DMS 273 (cell line): ENCODE results near the gene DDX56.

Source experiments
- DNase-seq: peaks from one replicate; lab custom pipeline; 2025; ENCODE audit not compliant: unreplicated experiment; lab: John Stamatoyannopoulos, UW

DDX56 gene, protein sequence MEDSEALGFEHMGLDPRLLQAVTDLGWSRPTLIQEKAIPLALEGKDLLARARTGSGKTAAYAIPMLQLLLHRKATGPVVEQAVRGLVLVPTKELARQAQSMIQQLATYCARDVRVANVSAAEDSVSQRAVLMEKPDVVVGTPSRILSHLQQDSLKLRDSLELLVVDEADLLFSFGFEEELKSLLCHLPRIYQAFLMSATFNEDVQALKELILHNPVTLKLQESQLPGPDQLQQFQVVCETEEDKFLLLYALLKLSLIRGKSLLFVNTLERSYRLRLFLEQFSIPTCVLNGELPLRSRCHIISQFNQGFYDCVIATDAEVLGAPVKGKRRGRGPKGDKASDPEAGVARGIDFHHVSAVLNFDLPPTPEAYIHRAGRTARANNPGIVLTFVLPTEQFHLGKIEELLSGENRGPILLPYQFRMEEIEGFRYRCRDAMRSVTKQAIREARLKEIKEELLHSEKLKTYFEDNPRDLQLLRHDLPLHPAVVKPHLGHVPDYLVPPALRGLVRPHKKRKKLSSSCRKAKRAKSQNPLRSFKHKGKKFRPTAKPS

DNA sequence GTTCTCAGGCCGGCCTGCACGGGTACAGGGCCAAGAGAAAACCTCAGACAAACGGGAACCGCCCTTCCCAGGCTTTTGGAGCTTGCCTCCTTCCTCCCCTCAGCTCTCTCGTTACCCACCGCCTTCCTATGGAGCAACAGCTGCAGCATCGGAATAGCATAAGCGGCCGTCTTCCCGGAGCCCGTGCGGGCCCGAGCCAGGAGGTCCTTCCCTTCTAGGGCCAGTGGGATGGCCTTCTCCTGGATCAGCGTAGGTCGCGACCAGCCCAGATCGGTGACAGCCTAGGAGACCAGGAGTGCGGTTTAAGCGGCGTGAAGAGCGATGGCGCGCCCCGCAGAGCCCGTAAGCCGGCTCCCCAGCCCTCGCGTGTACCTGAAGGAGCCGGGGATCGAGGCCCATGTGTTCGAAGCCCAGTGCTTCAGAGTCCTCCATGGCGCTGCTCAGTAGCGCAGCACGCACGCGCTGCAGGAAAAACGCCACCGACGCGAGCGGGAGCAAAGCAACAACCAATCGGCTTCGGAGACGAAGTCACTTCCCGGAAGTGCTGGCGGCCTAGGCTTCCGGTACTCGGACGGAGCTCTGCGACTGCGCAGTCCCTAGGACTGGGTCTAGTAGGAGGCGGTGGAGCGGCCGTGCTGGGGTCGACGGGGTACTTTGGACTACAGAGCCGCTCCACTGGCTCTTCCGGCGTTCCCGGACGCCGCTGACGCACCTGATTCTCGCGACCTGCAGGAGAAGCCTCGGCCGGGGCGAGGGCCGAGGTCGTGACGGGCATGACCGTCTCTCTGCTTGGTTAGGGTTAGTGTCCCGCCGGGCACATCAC, at the start of gene DDX56:
TSS of gene DDX56 (minus strand) at position 445 of the 823 bp plus-strand sequence. CDS start at position 432, 13 bp downstream.
- DNase-seq, result peak; percentile 99

DNA sequence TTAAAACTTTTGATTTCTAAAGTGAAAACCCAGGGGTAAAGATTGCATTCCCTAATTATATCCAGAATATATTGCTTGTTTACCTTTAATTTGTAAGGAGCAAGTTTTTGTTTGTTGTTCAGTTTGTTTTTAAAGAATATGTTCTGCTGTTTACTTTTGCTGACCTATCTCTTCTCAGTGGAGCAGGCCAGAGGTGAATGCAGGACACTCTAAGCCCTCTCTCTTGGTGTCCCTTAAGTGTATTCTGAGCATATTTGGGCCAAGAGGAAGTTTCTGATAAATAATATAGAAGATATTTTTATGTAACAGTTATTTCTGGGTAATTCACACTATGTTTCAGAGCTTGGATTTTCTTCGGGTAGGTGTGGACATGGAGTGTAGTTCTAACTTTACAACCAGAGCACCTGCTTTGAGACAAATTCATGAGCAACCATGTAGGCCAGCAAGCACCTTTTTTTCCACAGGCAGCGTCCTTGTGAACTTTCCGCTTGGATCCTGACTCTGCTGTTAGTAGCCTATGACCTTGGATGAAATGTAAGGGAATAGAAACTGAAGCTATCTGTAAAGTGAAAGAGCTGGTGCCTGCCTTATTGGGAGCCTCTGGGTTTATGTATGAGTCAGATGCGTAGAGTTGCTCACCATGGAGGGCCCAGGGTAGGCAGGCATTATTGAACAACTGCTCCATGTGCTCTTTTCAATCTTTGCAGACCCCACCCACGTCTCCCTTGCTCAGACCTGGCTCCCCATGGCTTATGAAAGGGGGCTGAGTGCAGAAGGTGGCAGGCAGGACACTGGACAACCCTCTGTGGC, 48.8 kb upstream of the DDX56 start:
- DNase-seq, result no peak

- no peak for DNase-seq
These were observed 48.0 kb upstream of the DDX56 start for GRCh38 chr7:44621750-44622103.

GRCh38 chr7:44621034-44621749, 47.5 kb upstream of the DDX56 start:
- DNase-seq, result no peak

- DNase-seq, result no peak
These were observed 45.0 kb upstream of the DDX56 start for GRCh38 chr7:44618753-44619152.

DNA sequence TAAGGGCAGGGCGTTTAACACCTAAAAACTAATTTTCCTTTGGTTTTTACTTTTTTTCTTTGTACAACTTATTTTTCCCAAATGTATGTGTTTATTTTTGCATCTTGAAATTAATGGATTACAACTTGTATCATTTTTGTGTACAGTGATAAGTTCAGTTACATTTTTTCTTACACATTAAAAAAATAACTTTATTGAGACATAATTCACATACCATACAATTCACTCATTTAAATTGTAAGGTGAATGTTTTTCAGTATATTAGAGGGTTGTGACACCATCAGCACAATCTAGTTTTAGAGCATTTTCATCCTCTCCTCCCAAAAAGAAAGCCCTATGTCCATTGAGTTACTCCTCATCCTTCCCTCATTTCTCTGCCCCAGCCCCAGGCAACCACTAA, 44.3 kb upstream of the DDX56 start:
- no peak for DNase-seq

GRCh38 chr7:44617225-44617890, 43.6 kb upstream of the DDX56 start:
- no peak for DNase-seq

DNA sequence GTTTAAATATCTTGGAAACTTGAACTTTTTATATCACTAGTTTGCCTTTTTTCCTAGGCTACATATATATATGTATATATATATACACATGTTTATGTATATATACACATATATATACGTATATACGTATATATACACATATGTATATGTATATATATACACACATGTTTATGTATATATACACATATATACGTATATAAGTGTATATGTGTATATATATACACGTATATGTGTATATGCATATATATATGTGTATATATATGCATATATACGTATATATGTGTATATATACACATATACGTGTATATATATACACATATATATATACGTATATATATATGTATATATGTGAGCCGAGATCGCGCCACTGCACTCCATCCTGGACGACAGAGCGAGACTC, 42.8 kb upstream of the DDX56 start:
- no peak for DNase-seq

GRCh38 chr7:44615793-44616192, 42.1 kb upstream of the DDX56 start:
- no peak for DNase-seq

DNA sequence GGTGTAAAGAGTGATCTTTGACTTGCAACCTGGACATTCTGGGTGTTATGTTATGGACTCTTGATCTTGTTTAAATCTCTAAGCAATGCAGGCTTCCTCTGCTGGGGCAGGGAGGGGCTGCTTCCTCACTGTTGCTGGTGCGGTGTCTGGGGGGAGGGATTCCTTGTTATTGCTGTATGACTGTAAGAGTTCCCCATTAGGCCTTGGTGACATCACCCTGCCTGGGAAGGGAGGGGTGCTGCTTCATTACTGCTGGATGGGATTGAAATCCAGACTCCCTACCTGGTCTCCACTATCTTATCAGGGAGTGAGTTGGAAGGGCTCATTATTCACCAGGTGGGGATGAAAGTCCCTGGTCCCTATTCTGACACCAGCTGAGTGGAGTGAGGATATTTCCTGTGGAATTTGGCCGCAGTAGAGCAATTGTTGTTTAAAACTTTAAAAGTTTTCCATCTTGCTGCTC, 41.5 kb upstream of the DDX56 start:
- DNase-seq, result no peak

GRCh38 chr7:44609829-44610228, 36.1 kb upstream of the DDX56 start:
- DNase-seq, result no peak

DNA sequence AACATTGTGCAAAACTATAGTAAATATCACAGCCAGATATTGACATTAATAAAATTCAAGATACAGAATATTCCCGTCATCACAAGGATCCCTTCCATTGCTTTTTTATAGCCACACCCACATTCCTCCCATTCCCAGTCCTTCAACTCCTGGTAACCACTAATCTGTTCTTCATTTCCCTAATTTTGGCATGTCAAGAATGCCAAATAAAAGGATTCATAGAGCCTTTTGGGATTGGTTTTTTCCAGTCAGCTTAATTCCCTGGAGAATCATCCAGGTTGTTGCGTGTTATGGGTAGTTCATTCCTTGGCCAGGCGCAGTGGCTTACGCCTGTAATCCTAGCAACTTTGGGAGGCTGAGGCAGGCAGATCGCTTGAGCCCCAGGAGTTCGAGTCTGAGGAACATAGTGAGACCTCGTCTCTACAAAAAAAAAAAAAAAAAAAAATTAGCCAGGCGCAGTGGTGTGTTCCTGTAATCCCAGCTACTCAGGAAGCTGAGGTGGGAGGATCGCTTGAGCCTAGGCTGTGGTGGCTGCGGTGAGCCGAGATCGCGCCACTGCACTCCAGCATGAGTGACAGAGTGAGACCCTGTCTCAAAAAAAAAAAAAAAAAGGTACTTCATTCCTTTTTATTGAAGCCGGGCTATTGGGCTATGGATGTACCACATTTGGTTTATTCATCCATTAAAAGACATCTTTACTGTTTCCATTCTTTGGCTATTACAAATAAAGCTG, 35.4 kb upstream of the DDX56 start:
- no peak for DNase-seq

DNA sequence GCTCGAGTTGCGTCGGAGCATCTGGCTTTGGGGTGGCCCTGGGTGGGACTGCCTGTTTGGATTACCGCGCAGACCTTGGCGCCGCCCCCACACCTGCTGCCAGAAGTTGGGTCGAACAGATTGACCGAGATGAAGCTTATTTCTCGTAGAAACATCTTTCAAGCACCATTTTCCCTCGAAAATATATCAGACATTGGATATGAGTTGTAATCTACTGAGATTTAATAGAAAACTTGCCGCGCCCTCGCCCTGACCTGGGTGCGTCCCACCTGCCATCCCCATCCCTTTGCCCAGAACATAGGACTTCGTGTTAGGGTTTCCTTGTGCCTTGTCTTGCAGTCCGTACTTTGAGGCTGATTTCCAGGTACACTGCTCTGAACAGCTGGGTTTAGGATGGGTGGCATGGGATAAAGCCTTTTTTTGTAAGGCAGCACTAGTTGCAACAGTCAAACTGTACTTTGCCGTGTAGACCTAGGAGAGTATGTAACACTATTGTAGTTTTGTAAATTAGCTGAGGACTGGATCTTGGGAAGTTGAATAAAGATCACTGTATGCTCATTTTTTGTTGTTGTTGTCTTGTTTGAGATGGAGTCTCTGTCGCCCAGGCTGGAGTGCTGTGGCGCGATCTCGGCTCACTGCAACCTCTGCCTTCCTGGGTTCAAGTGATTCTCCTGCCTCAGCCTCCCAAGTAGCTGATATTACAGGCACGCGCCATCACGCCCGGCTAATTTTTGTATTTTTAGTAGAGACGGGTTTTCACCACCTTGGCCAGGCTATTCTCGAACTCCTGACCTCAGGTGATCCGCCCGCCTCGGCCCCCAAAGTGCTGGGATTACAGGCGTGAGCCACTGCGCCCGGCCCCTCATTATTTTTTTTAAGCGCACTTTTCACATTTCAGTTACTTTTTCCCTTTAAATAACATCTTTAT, 33.7 kb upstream of the DDX56 start:
- peak; percentile 73 for DNase-seq

DNA sequence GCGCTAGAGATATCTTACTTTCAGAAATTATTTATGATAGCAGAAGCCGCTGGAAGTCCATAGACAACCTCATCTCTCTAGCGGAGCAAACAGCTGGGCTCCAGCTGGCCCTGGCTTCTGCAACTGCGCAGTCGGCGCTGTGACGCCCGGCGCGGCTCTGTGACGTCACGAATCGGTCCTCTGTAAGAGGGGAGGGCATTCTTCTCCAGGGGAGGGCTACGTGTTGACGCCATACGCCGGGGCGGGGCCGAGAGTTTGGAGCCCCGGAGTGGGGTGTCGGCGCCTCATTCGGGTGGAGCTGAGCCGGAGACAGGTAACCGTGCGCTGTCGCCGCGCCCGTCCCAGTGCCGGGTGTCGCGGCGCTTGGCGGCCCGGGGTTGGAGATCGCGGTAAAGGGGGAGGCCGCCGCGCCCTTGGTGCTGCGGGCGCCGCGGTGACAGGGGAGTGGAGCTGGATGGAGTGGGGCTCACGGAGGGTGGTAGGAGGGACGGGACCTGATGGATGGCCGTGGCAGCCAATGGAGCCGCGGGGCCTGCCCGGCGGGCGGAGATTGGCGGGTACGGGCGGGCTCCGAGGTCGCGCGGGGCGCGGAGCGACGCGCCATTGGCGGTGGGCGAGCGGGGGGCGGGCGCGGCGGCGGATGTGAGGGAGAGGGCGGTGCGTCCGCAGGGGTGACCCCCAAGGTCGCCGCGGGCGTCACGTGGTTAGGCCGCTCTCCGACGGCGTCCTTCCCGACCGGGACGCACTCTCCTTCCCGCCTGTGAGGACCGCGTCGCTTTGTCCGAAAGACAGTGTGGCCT, 32.8 kb upstream of the DDX56 start, which contains the start of gene OGDH:
TSS of gene OGDH (plus strand) at position 287 of the 800 bp plus-strand sequence. CDS start 17,717 bp downstream, outside the sequence.
- peak; percentile 100 for DNase-seq

DNA sequence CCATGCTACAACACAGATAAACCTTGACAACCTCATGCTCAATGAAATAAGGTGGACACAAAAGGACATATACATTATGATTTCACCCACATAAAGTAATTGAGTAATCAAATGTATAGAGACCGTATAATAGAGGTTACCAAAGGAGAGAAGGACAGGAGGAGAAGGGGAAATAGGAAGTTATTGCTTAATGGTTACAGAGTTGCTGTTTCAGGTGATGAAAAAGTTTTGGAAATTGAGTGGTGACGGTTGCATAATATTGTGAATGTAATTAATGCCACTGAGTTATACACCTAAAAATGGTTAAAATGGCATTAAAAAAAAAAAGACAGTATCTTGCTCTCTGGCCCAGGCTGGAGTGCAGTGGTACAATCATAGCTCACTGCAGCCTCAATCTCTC, 31.2 kb upstream of the DDX56 start:
- DNase-seq, result no peak

DNA sequence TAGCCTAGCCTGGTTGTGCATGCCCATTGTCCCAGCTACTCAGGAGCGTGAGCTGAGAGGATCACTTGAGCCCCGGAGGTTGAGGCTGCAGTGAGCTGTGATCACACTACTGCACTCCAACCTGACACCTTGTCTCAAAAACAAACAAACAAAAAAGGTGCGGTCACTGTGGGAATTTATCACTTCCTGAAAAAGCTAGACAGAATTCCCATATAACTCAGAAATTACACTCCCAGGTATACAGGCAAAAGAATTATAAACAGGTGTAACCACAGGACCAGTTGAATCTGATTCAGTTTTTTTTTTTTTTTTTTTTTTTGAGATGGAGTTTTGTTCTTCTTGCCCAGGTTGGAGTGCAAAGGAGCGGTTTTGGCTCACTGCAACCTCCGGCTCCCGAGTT, 29.5 kb upstream of the DDX56 start:
- no peak for DNase-seq

GRCh38 chr7:44602576-44602910, 28.8 kb upstream of the DDX56 start:
- DNase-seq, result no peak
